RWPE2 (cell line): ENCODE data around the gene PDE6H.

Source experiments
- ATAC-seq: fragments of 200-7000 bp; cut with Tn5 transposase; 3 replicates; pipeline ENCODE4 v1.9.1; 2021; ENCODE audit warnings: low read depth
- DNase-seq: peaks from one replicate; pipeline ENCODE4 v3.0.0-alpha.2; 2020; ENCODE audit warnings: low spot score
- H3K27ac ChIP-seq: fragments of 450-650 bp; 2 replicates; pipeline ENCODE4 v1.5.1; 2017; ENCODE audit warnings: mild to moderate bottlenecking; ENCODE audit not compliant: poor library complexity, severe bottlenecking
- H3K27me3 ChIP-seq: fragments of 250-450 bp; sonication (Bioruptor Pico); 2 replicates; pipeline ENCODE4 v1.5.1; 2021; ENCODE audit warnings: mild to moderate bottlenecking, moderate library complexity; ENCODE audit not compliant: insufficient read depth, poor library complexity, severe bottlenecking
- H3K36me3 ChIP-seq: fragments of 250-450 bp; sonication (Bioruptor Pico); 2 replicates; pipeline ENCODE4 v1.5.1; 2020; ENCODE audit warnings: low read depth, mild to moderate bottlenecking, moderate library complexity
- H3K4me1 ChIP-seq: fragments of 250-450 bp; sonication (Bioruptor Pico); 2 replicates; pipeline ENCODE4 v1.5.1; 2021; ENCODE audit warnings: mild to moderate bottlenecking, moderate library complexity; ENCODE audit not compliant: insufficient read depth, poor library complexity, severe bottlenecking
- H3K4me3 ChIP-seq: fragments of 250-450 bp; sonication (Bioruptor Pico); 2 replicates; pipeline ENCODE4 v1.5.1; 2021; ENCODE audit warnings: mild to moderate bottlenecking, moderate library complexity; ENCODE audit not compliant: severe bottlenecking
- H3K9me3 ChIP-seq: fragments of 250-450 bp; sonication (Bioruptor Pico); 2 replicates; pipeline ENCODE4 v1.5.1; 2021; ENCODE audit warnings: mild to moderate bottlenecking, moderate library complexity; ENCODE audit not compliant: severe bottlenecking
- CTCF ChIP-seq: fragments of 450-650 bp; IDR thresholded peaks from one replicate; pipeline ENCODE4 v1.5.1; 2017; ENCODE audit warnings: mild to moderate bottlenecking, moderate library complexity; ENCODE audit not compliant: poor library complexity, severe bottlenecking

The PDE6H gene

GRCh38 chr12:14930299-14930698 is 42.5 kb upstream of the PDE6H start:
- Histone ChIP-seq H3K36me3 (no peaks in the 10 kb centered on the region), H3K9me3 (no peaks in the 10 kb centered on the region), H3K27ac (no peak overlapping the region), H3K4me1 (peaks cover 8% of the 10 kb centered on the region), H3K27me3 (no peaks in the 10 kb centered on the region), H3K4me3 (no peak overlapping the region)
- DNase-seq (no peak), ATAC-seq (no peak)
- TF ChIP-seq CTCF: no peak

GRCh38 chr12:14931359-14931758 is 41.5 kb upstream of the PDE6H start:
- Histone ChIP-seq H3K4me3 (no peak overlapping the region), H3K4me1 (peaks cover 8% of the 10 kb centered on the region), H3K9me3 (no peaks in the 10 kb centered on the region), H3K36me3 (no peaks in the 10 kb centered on the region), H3K27ac (no peak overlapping the region), H3K27me3 (no peaks in the 10 kb centered on the region)
- no peak for TF ChIP-seq CTCF
- DNase-seq: no peak
- no peak for ATAC-seq

DNA sequence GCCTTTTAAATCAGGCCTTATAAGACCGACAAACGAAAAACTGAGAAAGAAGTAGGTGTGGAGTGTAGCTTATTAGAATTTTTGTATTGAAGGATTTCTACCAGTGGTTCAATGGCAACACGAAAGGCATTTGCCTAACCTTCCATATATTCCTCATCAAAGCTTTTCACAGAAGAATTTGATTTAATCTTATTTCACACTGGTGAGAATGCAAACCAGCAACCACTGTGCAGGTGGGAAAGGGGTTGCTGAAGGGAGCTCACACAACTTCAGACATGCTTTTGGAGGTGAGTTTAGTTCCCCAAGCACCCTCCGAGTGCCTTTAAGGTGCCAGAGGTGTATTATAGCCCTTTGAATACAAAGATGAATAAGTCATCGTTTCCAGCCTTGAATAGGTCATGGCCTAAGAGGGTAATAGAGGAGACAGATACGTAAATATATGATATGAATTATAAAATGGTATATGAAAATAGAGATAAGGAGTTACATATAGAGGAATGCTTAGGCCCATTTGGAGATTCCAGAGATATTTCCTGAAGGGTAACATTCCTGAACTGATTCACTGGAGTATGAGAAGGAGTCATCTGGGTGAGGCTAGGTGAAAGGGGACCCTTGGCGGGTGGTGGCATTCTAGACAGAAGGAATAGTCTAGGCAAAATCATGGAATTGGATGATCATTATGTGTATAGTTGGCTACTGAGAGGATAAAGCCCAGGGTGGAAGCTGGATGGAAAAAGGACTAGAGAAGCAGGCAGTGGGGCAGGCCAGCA is 40.9 kb upstream of the PDE6H start:
- DNase-seq: no peak
- Histone ChIP-seq H3K4me3 (no peak overlapping the region), H3K9me3 (no peaks in the 10 kb centered on the region), H3K27me3 (no peaks in the 10 kb centered on the region), H3K36me3 (no peaks in the 10 kb centered on the region), H3K27ac (no peak overlapping the region), H3K4me1 (peaks cover 8% of the 10 kb centered on the region)
- no peak for ATAC-seq
- TF ChIP-seq CTCF: no peak

GRCh38 chr12:14934511-14934910 is 38.3 kb upstream of the PDE6H start:
- no peak overlapping the region for H3K4me3 ChIP-seq
- DNase-seq: no peak
- peaks cover 1% of the 10 kb centered on the region for H3K4me1 ChIP-seq
- no peaks in the 10 kb centered on the region for H3K36me3 ChIP-seq
- no peaks in the 10 kb centered on the region for H3K9me3 ChIP-seq
- TF ChIP-seq CTCF: no peak
- ATAC-seq: no peak
- H3K27ac ChIP-seq: no peak overlapping the region
- no peaks in the 10 kb centered on the region for H3K27me3 ChIP-seq

- DNase-seq (no peak), ATAC-seq (no peak)
- H3K4me3 ChIP-seq: no peak overlapping the region
- H3K4me1 ChIP-seq: no peaks in the 10 kb centered on the region
- H3K27ac ChIP-seq: no peak overlapping the region
- no peak for TF ChIP-seq CTCF
- H3K36me3 ChIP-seq: no peaks in the 10 kb centered on the region
- H3K9me3 ChIP-seq: no peaks in the 10 kb centered on the region
- H3K27me3 ChIP-seq: no peaks in the 10 kb centered on the region
Observed at GRCh38 chr12:14935031-14935430, 37.8 kb upstream of the PDE6H start.
